ENCODE measurements around the gene RGS6. TPM values are rescaled to one million over a fixed set of nuclear protein-coding genes. Genes with fewer than 3 reads are reported as not detected.

RGS6 gene
- total RNA-seq, 4 donors from 2014 or later, result 0.50 to 6.5 (median 4.7) TPM

- Histone ChIP-seq H3K27me3 (no peaks in the 10 kb centered on the region), H3K4me3 (no peak overlapping the region), H3K4me1 (no peaks in the 10 kb centered on the region), H3K27ac (no peak overlapping the region), H3K36me3 (no peaks in the 10 kb centered on the region), H3K9me3 (no peaks in the 10 kb centered on the region)
- no peak for ATAC-seq
- 75% methylated on average over 1 of the region's 1 CpG; no CpG with 5 or more reads in 1 of the 2 donors for WGBS, 2 donors (ENCODE audit: low coverage in 1 of 2)
- TF ChIP-seq, protein P1, sequence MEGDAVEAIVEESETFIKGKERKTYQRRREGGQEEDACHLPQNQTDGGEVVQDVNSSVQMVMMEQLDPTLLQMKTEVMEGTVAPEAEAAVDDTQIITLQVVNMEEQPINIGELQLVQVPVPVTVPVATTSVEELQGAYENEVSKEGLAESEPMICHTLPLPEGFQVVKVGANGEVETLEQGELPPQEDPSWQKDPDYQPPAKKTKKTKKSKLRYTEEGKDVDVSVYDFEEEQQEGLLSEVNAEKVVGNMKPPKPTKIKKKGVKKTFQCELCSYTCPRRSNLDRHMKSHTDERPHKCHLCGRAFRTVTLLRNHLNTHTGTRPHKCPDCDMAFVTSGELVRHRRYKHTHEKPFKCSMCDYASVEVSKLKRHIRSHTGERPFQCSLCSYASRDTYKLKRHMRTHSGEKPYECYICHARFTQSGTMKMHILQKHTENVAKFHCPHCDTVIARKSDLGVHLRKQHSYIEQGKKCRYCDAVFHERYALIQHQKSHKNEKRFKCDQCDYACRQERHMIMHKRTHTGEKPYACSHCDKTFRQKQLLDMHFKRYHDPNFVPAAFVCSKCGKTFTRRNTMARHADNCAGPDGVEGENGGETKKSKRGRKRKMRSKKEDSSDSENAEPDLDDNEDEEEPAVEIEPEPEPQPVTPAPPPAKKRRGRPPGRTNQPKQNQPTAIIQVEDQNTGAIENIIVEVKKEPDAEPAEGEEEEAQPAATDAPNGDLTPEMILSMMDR (IDR thresholded peaks at IDR 0.05), result no peak
- no peak for TF ChIP-seq POLR2AphosphoS5 (IDR thresholded peaks at IDR 0.05)
- TF ChIP-seq EP300 (IDR thresholded peaks at IDR 0.05), result no peak
- no peak for TF ChIP-seq POLR2A (IDR thresholded peaks at IDR 0.05)
These were observed 409.0 kb downstream of the RGS6 start for GRCh38 chr14:72341237-72341636.

DNA sequence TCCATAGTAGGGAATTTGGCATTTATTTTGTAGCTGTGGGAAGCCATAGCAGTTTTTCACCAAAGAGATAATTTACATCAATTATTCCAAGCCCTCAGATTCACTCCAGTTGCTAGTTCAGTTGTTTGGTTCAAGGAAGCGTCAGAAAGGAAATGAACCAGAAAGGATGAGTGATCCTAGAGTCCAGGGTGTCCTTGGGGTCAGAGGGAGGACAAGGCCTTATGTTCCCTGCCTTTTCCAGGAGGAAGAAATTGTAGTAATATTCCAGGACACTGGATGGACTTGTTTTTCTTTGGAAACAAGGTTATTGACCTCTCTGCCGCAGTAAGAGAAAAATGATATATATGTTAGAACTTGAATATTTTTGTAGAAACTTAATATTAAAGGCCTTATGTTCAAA, 409.5 kb downstream of the RGS6 start:
- H3K27me3 ChIP-seq, result no peaks in the 10 kb centered on the region
- ATAC-seq, result no peak
- 76 to 85% methylated on average over 2 of the region's 2 CpGs for WGBS, 2 donors (ENCODE audit: low coverage in 1 of 2)
- H3K27ac ChIP-seq, result no peak overlapping the region
- no peak overlapping the region for H3K4me3 ChIP-seq
- no peaks in the 10 kb centered on the region for H3K36me3 ChIP-seq
- H3K4me1 ChIP-seq, result no peaks in the 10 kb centered on the region
- no peaks in the 10 kb centered on the region for H3K9me3 ChIP-seq
- no peak for TF ChIP-seq POLR2AphosphoS5 (IDR thresholded peaks at IDR 0.05)
- TF ChIP-seq, protein P1 (IDR thresholded peaks at IDR 0.05), result no peak
- no peak for TF ChIP-seq POLR2A (IDR thresholded peaks at IDR 0.05)
- TF ChIP-seq EP300 (IDR thresholded peaks at IDR 0.05), result no peak

- no peak for TF ChIP-seq POLR2A (IDR thresholded peaks at IDR 0.05)
- TF ChIP-seq EP300 (IDR thresholded peaks at IDR 0.05), result no peak
- TF ChIP-seq, protein P1 (IDR thresholded peaks at IDR 0.05), result no peak
- no peak overlapping the region for H3K27ac ChIP-seq
- WGBS, 2 donors (ENCODE audit: low coverage in 1 of 2), result 59 to 88% methylated on average over 2 of the region's 3 CpGs
- no peaks in the 10 kb centered on the region for H3K27me3 ChIP-seq
- no peak overlapping the region for H3K4me3 ChIP-seq
- ATAC-seq, result no peak
- no peaks in the 10 kb centered on the region for H3K9me3 ChIP-seq
- H3K36me3 ChIP-seq, result no peaks in the 10 kb centered on the region
- H3K4me1 ChIP-seq, result no peaks in the 10 kb centered on the region
These were observed 414.9 kb downstream of the RGS6 start for GRCh38 chr14:72347118-72347517.

- Histone ChIP-seq H3K27ac (no peak overlapping the region), H3K9me3 (no peaks in the 10 kb centered on the region), H3K4me1 (no peaks in the 10 kb centered on the region), H3K4me3 (no peak overlapping the region), H3K36me3 (no peaks in the 10 kb centered on the region), H3K27me3 (no peaks in the 10 kb centered on the region)
- TF ChIP-seq, protein P1 (IDR thresholded peaks at IDR 0.05), result no peak
- no peak for TF ChIP-seq POLR2AphosphoS5 (IDR thresholded peaks at IDR 0.05)
- no peak for TF ChIP-seq POLR2A (IDR thresholded peaks at IDR 0.05)
- TF ChIP-seq EP300 (IDR thresholded peaks at IDR 0.05), result no peak
- 100% methylated on average over 1 of the region's 1 CpG; no CpG with 5 or more reads in 1 of the 2 donors for WGBS, 2 donors (ENCODE audit: low coverage in 1 of 2)
- ATAC-seq, result no peak
These were observed 418.0 kb downstream of the RGS6 start for GRCh38 chr14:72350215-72350614.

DNA sequence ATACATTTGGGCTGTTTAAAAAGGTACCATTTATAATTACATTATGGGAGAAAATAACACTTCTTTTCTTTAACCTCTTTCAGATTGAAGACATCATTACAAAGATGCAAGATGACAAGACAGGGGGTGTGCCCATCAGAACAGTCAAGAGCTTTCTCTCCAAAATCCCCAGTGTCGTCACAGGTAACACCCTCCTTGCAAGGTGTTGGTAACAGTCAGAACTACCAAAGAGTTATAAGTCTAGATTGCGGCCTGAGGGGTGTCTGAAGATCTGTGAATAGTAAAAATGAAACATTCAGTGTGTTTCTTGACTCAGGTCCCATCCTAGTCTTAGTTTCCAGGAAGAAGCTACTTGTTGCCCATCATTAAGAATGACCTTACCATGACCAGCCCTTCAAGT, 419.8 kb downstream of the RGS6 start:
- no peaks in the 10 kb centered on the region for H3K36me3 ChIP-seq
- WGBS, 2 donors (ENCODE audit: low coverage in 1 of 2), result 80 to 100% methylated on average over 1 to 2 of the region's 2 CpGs
- ATAC-seq, result no peak

More for the DNA sequence above, 419.8 kb downstream of the RGS6 start:
- Histone ChIP-seq H3K9me3 (no peaks in the 10 kb centered on the region), H3K27ac (no peak overlapping the region), H3K4me3 (no peak overlapping the region), H3K27me3 (no peaks in the 10 kb centered on the region), H3K4me1 (no peaks in the 10 kb centered on the region)
- TF ChIP-seq EP300 (IDR thresholded peaks at IDR 0.05), result no peak
- TF ChIP-seq, protein P1 (IDR thresholded peaks at IDR 0.05), result no peak
- no peak for TF ChIP-seq POLR2AphosphoS5 (IDR thresholded peaks at IDR 0.05)
- TF ChIP-seq POLR2A (IDR thresholded peaks at IDR 0.05), result no peak
